ENCODE data around the gene LDHAL6B. TPM values are rescaled to one million over a fixed set of nuclear protein-coding genes. Genes with fewer than 3 reads are reported as not detected.

The LDHAL6B gene
- total and polyA plus RNA-seq, 12 donors = not detected

- intact Hi-C loops (cut with DNase I) = no loop called here
- H3K27ac ChIP-seq = no peak overlapping the region
- WGBS, 4 donors = 82 to 96% (median 91%) methylated on average over 4 of the region's 4 CpGs
- no peaks in the 10 kb centered on the region for H3K9me3 ChIP-seq (replicated peaks in 1 of 3)
- no peaks in the 10 kb centered on the region for H3K36me3 ChIP-seq (replicated peaks in 1 of 2)
- no peak for DNase-seq
- no peaks in the 10 kb centered on the region for H3K4me1 ChIP-seq (replicated peaks in 1 of 2)
- H3K4me3 ChIP-seq = no peak overlapping the region
- TF ChIP-seq POLR2A (IDR thresholded peaks at IDR 0.05) (no peak), CTCF (IDR thresholded peaks at IDR 0.05) (no peak)
- no peaks in the 10 kb centered on the region for H3K27me3 ChIP-seq
These were observed 20.1 kb upstream of the LDHAL6B start for GRCh38 chr15:59186501-59186900.

GRCh38 chr15:59189241-59189640 is 17.4 kb upstream of the LDHAL6B start:
- no peaks in the 10 kb centered on the region for H3K36me3 ChIP-seq (replicated peaks in 1 of 2)

GRCh38 chr15:59190291-59190690 is 16.4 kb upstream of the LDHAL6B start:
- Histone ChIP-seq H3K27ac (no peak overlapping the region), H3K9me3 (replicated peaks in 1 of 3) (no peaks in the 10 kb centered on the region), H3K4me3 (no peak overlapping the region), H3K4me1 (replicated peaks in 1 of 2) (no peaks in the 10 kb centered on the region), H3K27me3 (no peaks in the 10 kb centered on the region), H3K36me3 (replicated peaks in 1 of 2) (no peaks in the 10 kb centered on the region)
- intact Hi-C loops (cut with DNase I) = no loop called here
- no peak for DNase-seq
- WGBS, 4 donors = 97 to 98% (median 97%) methylated on average over 7 of the region's 7 CpGs
- no peak for TF ChIP-seq POLR2A (IDR thresholded peaks at IDR 0.05)
- TF ChIP-seq CTCF (IDR thresholded peaks at IDR 0.05) = no peak

More at GRCh38 chr15:59189241-59189640, 17.4 kb upstream of the LDHAL6B start:
- 92 to 93% (median 92%) methylated on average over 5 of the region's 5 CpGs for WGBS, 4 donors
- intact Hi-C loops (cut with DNase I) = no loop called here
- H3K4me1 ChIP-seq (replicated peaks in 1 of 2) = no peaks in the 10 kb centered on the region
- H3K9me3 ChIP-seq (replicated peaks in 1 of 3) = no peaks in the 10 kb centered on the region
- H3K27me3 ChIP-seq = no peaks in the 10 kb centered on the region
- H3K27ac ChIP-seq = no peak overlapping the region
- no peak for DNase-seq
- TF ChIP-seq POLR2A (IDR thresholded peaks at IDR 0.05) (no peak), CTCF (IDR thresholded peaks at IDR 0.05) (no peak)
- no peak overlapping the region for H3K4me3 ChIP-seq

- DNase-seq = no peak
- H3K4me3 ChIP-seq = no peak overlapping the region
- H3K27ac ChIP-seq = no peak overlapping the region
- H3K36me3 ChIP-seq (replicated peaks in 1 of 2) = no peaks in the 10 kb centered on the region
- no peaks in the 10 kb centered on the region for H3K4me1 ChIP-seq (replicated peaks in 1 of 2)
- intact Hi-C loops (cut with DNase I) = no loop called here
- TF ChIP-seq POLR2A (IDR thresholded peaks at IDR 0.05) (no peak), CTCF (IDR thresholded peaks at IDR 0.05) (no peak)
- H3K27me3 ChIP-seq = no peaks in the 10 kb centered on the region
- H3K9me3 ChIP-seq (replicated peaks in 1 of 3) = no peaks in the 10 kb centered on the region
- 87 to 92% (median 90%) methylated on average over 6 of the region's 6 CpGs for WGBS, 4 donors
These were observed 14.8 kb upstream of the LDHAL6B start for GRCh38 chr15:59191855-59192237.
